HFFc6 (cell line): ENCODE measurements around the gene SLK. TPM values are rescaled to one million over a fixed set of nuclear protein-coding genes. Genes with fewer than 3 reads are reported as not detected.

Experiments
- DNase-seq: peaks from one replicate; pipeline ENCODE4 v3.0.0-alpha.2; 2018
- H3K27ac Mint-ChIP-seq: 2 replicates; pipeline ENCODE4 v1.8.0; 2020; ENCODE audit warnings: mild to moderate bottlenecking, mixed read lengths
- H3K27me3 Mint-ChIP-seq: 2 replicates; pipeline ENCODE4 v1.8.0; 2021; ENCODE audit warnings: mild to moderate bottlenecking, moderate library complexity, mixed read lengths; ENCODE audit not compliant: insufficient read depth
- H3K36me3 Mint-ChIP-seq: 2 replicates; pipeline ENCODE4 v1.8.0; 2021; ENCODE audit warnings: low read depth, mixed read lengths
- H3K4me1 Mint-ChIP-seq: 2 replicates; pipeline ENCODE4 v1.8.0; 2020; ENCODE audit warnings: low read depth, mixed read lengths
- H3K4me3 Mint-ChIP-seq: 2 replicates; pipeline ENCODE4 v1.8.0; 2020; ENCODE audit warnings: mild to moderate bottlenecking, moderate library complexity, mixed read lengths
- H3K9me3 Mint-ChIP-seq: 2 replicates; pipeline ENCODE4 v1.8.0; 2020; ENCODE audit warnings: mild to moderate bottlenecking, mixed read lengths
- microRNA-seq: library from miRNA; unstranded; fragments of <30 nt; microRNA quantifications from one replicate; pipeline ENCODE4, GENCODE V29; 2019
- total RNA-seq, 6 experiments: library from RNA; stranded (reverse); fragmentation: NEBNext Ultra II Directional; extraction: Animal tissue kit (Norgen Biotek cat#: 25700); gene quantifications; 2 replicates in 1 of 6; 3 replicates in 5 of 6; pipeline ENCODE4 v1.2.3, GENCODE V29; 2021
- TF ChIP-seq, protein P1 (sequence below): fragments of 200-600 bp; sonication (generic); IDR thresholded peaks from 2 replicates; pipeline ENCODE4 v1.5.0; 2021; ENCODE audit warnings: antibody characterized with exemption, mild to moderate bottlenecking

SLK gene
- total RNA-seq, 6 experiments from 2014 or later = 21.6 to 29.9 (median 27.3) TPM

GRCh38 chr10:104072786-104073185 is 105.8 kb downstream of the SLK start:
- Mint-ChIP-seq H3K27ac (no peak overlapping the region), H3K4me1 (no peaks in the 10 kb centered on the region), H3K4me3 (no peak overlapping the region), H3K36me3 (0 out of 2 replicates have a peak, but pooled peaks cover 4% of the 10 kb centered on the region), H3K9me3 (no peaks in the 10 kb centered on the region), H3K27me3 (peaks cover 10% of the 10 kb centered on the region)
- TF ChIP-seq, protein P1, sequence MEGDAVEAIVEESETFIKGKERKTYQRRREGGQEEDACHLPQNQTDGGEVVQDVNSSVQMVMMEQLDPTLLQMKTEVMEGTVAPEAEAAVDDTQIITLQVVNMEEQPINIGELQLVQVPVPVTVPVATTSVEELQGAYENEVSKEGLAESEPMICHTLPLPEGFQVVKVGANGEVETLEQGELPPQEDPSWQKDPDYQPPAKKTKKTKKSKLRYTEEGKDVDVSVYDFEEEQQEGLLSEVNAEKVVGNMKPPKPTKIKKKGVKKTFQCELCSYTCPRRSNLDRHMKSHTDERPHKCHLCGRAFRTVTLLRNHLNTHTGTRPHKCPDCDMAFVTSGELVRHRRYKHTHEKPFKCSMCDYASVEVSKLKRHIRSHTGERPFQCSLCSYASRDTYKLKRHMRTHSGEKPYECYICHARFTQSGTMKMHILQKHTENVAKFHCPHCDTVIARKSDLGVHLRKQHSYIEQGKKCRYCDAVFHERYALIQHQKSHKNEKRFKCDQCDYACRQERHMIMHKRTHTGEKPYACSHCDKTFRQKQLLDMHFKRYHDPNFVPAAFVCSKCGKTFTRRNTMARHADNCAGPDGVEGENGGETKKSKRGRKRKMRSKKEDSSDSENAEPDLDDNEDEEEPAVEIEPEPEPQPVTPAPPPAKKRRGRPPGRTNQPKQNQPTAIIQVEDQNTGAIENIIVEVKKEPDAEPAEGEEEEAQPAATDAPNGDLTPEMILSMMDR = no peak
- DNase-seq = no peak

- Mint-ChIP-seq H3K27me3 (peaks cover 9% of the 10 kb centered on the region), H3K27ac (no peak overlapping the region)
These were observed 107.6 kb downstream of the SLK start for GRCh38 chr10:104074505-104074904.

DNA sequence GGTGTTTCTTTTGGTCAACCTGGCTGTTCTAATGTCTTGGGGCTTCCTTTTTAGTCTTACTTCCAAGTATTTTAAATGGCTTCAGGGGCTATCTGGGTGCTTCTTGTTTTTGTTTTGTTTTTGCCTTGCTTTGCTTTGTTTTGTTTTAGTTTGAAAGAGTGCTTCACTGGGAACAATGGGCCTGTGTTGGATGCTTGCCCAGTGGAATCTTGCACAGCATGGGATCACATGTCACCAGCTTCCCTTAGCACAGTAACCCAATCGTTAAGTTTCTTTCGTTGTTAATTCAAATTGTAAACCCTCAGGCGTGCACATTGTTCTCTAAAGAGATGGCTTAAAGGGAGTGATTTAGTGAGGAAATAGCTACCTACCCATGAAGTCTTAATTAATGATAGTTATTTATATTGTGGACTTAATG is 109.8 kb downstream of the SLK start:
- DNase-seq = no peak
- no peak overlapping the region for H3K4me3 Mint-ChIP-seq
- H3K9me3 Mint-ChIP-seq = no peaks in the 10 kb centered on the region
- TF ChIP-seq, protein P1 = no peak
- peaks cover 5% of the 10 kb centered on the region for H3K27me3 Mint-ChIP-seq
- no peaks in the 10 kb centered on the region for H3K36me3 Mint-ChIP-seq
- no peak overlapping the region for H3K27ac Mint-ChIP-seq
- no peaks in the 10 kb centered on the region for H3K4me1 Mint-ChIP-seq

More at GRCh38 chr10:104074505-104074904, 107.6 kb downstream of the SLK start:
- Mint-ChIP-seq H3K9me3 (no peaks in the 10 kb centered on the region), H3K36me3 (0 out of 2 replicates have a peak, but pooled peaks cover 4% of the 10 kb centered on the region), H3K4me3 (no peak overlapping the region), H3K4me1 (no peaks in the 10 kb centered on the region)
- TF ChIP-seq, protein P1 = no peak
- no peak for DNase-seq

DNA sequence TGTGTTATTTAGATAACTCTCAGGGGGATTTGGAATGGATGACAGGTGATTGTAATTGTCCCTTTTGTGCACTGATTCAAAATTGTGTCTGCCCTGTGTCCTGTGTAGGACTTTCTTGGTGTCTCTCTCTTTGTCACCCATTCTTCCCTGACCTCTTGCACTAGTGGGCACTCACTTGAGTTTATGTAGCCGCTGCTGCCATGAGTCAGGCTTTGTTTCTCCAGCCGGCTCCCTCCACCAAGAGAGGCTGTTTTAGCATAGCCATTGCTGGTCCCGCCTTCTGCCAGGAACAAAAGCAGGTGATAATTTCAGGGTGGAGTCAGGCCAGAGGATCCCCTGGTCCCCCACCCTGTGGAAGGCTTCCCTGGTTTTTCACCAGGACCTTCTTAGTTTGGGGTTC is 110.3 kb downstream of the SLK start:
- no peak overlapping the region for H3K27ac Mint-ChIP-seq
- H3K36me3 Mint-ChIP-seq = no peaks in the 10 kb centered on the region
- TF ChIP-seq, protein P1 = no peak
- peaks cover 5% of the 10 kb centered on the region for H3K27me3 Mint-ChIP-seq
- H3K4me3 Mint-ChIP-seq = no peak overlapping the region
- no peak for DNase-seq
- no peaks in the 10 kb centered on the region for H3K4me1 Mint-ChIP-seq
- H3K9me3 Mint-ChIP-seq = no peaks in the 10 kb centered on the region

DNA sequence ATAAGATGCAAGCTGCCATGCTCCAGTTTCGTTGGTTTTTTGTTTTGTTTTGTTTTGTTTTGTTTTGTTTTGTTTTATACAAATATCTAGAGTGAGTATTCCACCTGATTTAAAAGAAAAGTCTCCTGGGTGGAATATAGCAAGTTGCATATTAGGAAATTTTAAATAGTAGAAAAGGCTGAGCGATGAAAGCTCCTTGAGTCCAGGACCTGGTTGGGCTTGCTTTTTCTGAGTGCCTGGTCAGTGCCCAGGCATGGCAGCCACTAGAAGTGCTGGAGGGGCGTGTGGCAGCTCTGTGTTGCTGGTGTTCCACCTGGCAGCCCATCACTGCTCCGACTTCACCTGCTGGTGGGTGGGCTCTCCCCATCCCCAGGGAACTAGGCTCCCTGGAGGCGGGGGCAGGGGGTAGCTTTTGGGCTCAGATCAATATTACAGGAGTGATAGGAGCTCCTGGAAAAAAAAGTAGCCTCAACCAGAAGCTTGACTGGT is 110.8 kb downstream of the SLK start:
- Mint-ChIP-seq H3K9me3 (no peaks in the 10 kb centered on the region), H3K4me3 (no peak overlapping the region), H3K4me1 (no peaks in the 10 kb centered on the region), H3K27ac (no peak overlapping the region), H3K27me3 (peaks cover 3% of the 10 kb centered on the region; the same call in 1 of the 2 replicates), H3K36me3 (no peaks in the 10 kb centered on the region)
- DNase-seq = no peak
- TF ChIP-seq, protein P1 = no peak

Small RNAs within 50 kb of the gene (microRNA-seq; reads per million reads assigned to microRNA genes)
- not detected for gene MIR936

Other genes starting within 250 kb of the SLK start
- 100 to 1,000 TPM in 2 of 6 experiments, 10 to 100 TPM in 4; 75.5 to 113 (median 81.1) TPM for gene SH3PXD2A, start 111.6 kb upstream of the SLK start, total RNA-seq
- 10 to 100 TPM; 12.1 to 15.6 (median 14.7) TPM for gene STN1, start 49.0 kb upstream of the SLK start, total RNA-seq
- 1 to 10 TPM in 2 of 6 experiments, under 1 TPM in 4; 0.23 to 1.5 (median 0.66) TPM for gene COL17A1, start 118.7 kb downstream of the SLK start, total RNA-seq
- gene SFR1, start 155.0 kb downstream of the SLK start, total RNA-seq = 1 to 10 TPM; 4.4 to 6.5 (median 5.7) TPM